Measurements from ENCODE around the gene AQR. TPM values are rescaled to one million over a fixed set of nuclear protein-coding genes. Genes with fewer than 3 reads are reported as not detected.

Gene AQR
- total and polyA plus RNA-seq, 2 of the 8 experiments (the other 6 are each of a cell fraction or from before 2014, with no cell fraction given) = 34.5 to 57.6 TPM

- H3K4me2 ChIP-seq (ENCODE audit: insufficient read depth in 1 of 2, low read depth in 2 of 2, low read length in 2 of 2) = no peak overlapping the region
- H3K36me3 ChIP-seq (ENCODE audit: control insufficient read depth in 2 of 4, insufficient read depth in 4 of 4, low read length in 3 of 4) = no peaks in the 10 kb centered on the region
- POLR2A ChIA-PET (ENCODE audit: partially characterized antibody) = no interaction called here
- no peak overlapping the region for H4K8ac ChIP-seq (ENCODE audit: extremely low read depth, insufficient read depth, low read length)
- no peak overlapping the region for H4K91ac ChIP-seq (replicated peaks; ENCODE audit: insufficient read length, low read length)
- H3K27ac ChIP-seq (ENCODE audit: low read depth, low read length) = no peak overlapping the region
- H3K79me2 ChIP-seq (ENCODE audit: control insufficient read depth in 1 of 2, insufficient read depth in 2 of 2, low read length in 2 of 2) = no peaks in the 10 kb centered on the region
- no peaks in the 10 kb centered on the region; the same call in 1 of the 2 replicates for H3K23me2 ChIP-seq (ENCODE audit: low read depth, low read length)
- FAIRE-seq (no peak), DNase-seq (ENCODE audit: low read depth in 1 of 2, low spot score in 2 of 2) (no peak)
- no peak overlapping the region for H2BK120ac ChIP-seq (replicated peaks; ENCODE audit: low read depth, low read length)
- no peak overlapping the region for H3K14ac ChIP-seq (ENCODE audit: insufficient read length)
- peak overlapping the region; percentile 79; the same call in 1 of the 2 replicates for H2AFZ ChIP-seq (ENCODE audit: low read length)
- H2BK20ac ChIP-seq (ENCODE audit: low read length) = no peak overlapping the region
- 93% methylated on average over 3 of the region's 3 CpGs; no CpG with 5 or more reads in 1 of the 2 experiments for WGBS, 2 experiments (ENCODE audit: extremely low coverage in 1 of 2, insufficient coverage in 1 of 2, insufficient read length in 1 of 2, insufficient replicate concordance in 2 of 2, low coverage in 1 of 2, low lambda C conversion rate in 2 of 2, missing lambda C conversion rate in 1 of 2)
- no peaks in the 10 kb centered on the region; a peak in 1 of 7 replicates for H3K4me1 ChIP-seq (replicated peaks in 1 of 4; ENCODE audit: control insufficient read depth in 3 of 4, insufficient read depth in 4 of 4, low read length in 3 of 4)
- H2BK12ac ChIP-seq (ENCODE audit: low read depth, low read length) = no peak overlapping the region
- no peaks in the 10 kb centered on the region for H3K79me1 ChIP-seq (ENCODE audit: low read depth, low read length)
- no peak overlapping the region for H2BK15ac ChIP-seq (ENCODE audit: low read length)
- no peak overlapping the region for H4K5ac ChIP-seq (ENCODE audit: insufficient read length, low read depth, low read length)
- H3K9ac ChIP-seq (replicated peaks in 1 of 4; ENCODE audit: extremely low read depth in 1 of 4, low read depth in 3 of 4, low read length in 3 of 4) = no peak overlapping the region
- H3K9me3 ChIP-seq (ENCODE audit: insufficient read depth in 2 of 2, low read depth in 1 of 2, low read length in 1 of 2) = no peaks in the 10 kb centered on the region
- no peak overlapping the region for H3K23ac ChIP-seq (ENCODE audit: insufficient read length)
- H3K18ac ChIP-seq (ENCODE audit: extremely low read depth, low read length) = no peak overlapping the region
- H2BK5ac ChIP-seq (ENCODE audit: low read depth, low read length) = no peak overlapping the region
- H3K4ac ChIP-seq (replicated peaks; ENCODE audit: insufficient read length, low read depth, low read length) = no peak overlapping the region
- no peaks in the 10 kb centered on the region for H4K20me1 ChIP-seq (replicated peaks in 1 of 2; ENCODE audit: control insufficient read depth in 1 of 2, insufficient read depth in 2 of 2, low read length in 2 of 2)
- H3K4me3 ChIP-seq (ENCODE audit: extremely low read depth in 1 of 4, insufficient read depth in 2 of 4, low read depth in 3 of 4, low read length in 4 of 4) = no peak overlapping the region
- H2AK5ac ChIP-seq (ENCODE audit: low read depth, low read length) = no peak overlapping the region
- CTCF ChIA-PET (ENCODE audit: partially characterized antibody) = interaction anchor here (0.8 to 1.8 kb wide), 4 partner anchors 12 to 107 kb away, joined by 3 to 8 read pairs (median 5); no protein-coding TSS in a partner anchor
- H3K56ac ChIP-seq (replicated peaks; ENCODE audit: insufficient read length, low read depth, low read length) = no peak overlapping the region
- no peaks in the 10 kb centered on the region for H3K27me3 ChIP-seq (replicated peaks in 1 of 4; ENCODE audit: control insufficient read depth in 3 of 4, extremely low read depth in 1 of 4, insufficient read depth in 3 of 4, low read length in 3 of 4)
- TF ChIP-seq ATF2 (IDR thresholded peaks at IDR 0.05; ENCODE audit: low read length) (no peak), BACH1 (IDR thresholded peaks at IDR 0.05; ENCODE audit: low read length) (no peak), HDAC2 (IDR thresholded peaks at IDR 0.05; ENCODE audit: borderline replicate concordance in 1 of 2, low read depth in 2 of 2, low read length in 2 of 2) (no peak), ZNF274 (IDR thresholded peaks at IDR 0.05; ENCODE audit: borderline replicate concordance, extremely low read depth, low read length) (no peak), SP1 (IDR thresholded peaks at IDR 0.05; ENCODE audit: low read depth, low read length) (no peak), SIN3A (conservative IDR thresholded peaks at IDR 0.05 in 1 of 2, IDR thresholded peaks at IDR 0.05 in 1 of 2; ENCODE audit: low read depth in 1 of 2, low read length in 2 of 2) (no peak), GABPA (IDR thresholded peaks at IDR 0.05; ENCODE audit: borderline replicate concordance, insufficient read depth, low read length) (no peak), POLR2AphosphoS5 (IDR thresholded peaks at IDR 0.05; ENCODE audit: low read depth, low read length) (no peak), NRF1 (IDR thresholded peaks at IDR 0.05; ENCODE audit: low read depth, low read length) (no peak), YY1 (IDR thresholded peaks at IDR 0.05; ENCODE audit: low read depth, low read length) (no peak), KDM5A (IDR thresholded peaks at IDR 0.05; ENCODE audit: low read length) (no peak)
Observed at GRCh38 chr15:34813446-34814190, 155.9 kb downstream of the AQR start.
